ENCODE measurements around the gene SOHLH2.

The SOHLH2 gene

GRCh38 chr13:36224730-36225129 lies 10.4 kb upstream of the SOHLH2 start:
- DNase-seq = no peak
- Histone ChIP-seq H2BK120ac (ENCODE audit: low read depth, low read length) (no peak overlapping the region), H3K9ac (ENCODE audit: low read length) (no peak overlapping the region), H3K79me1 (replicated peaks; ENCODE audit: low read length, poor library complexity, severe bottlenecking) (no peaks in the 10 kb centered on the region), H2BK5ac (ENCODE audit: low read depth, low read length, poor library complexity, severe bottlenecking) (no peak overlapping the region), H3K4me1 (ENCODE audit: control insufficient read depth, insufficient read depth, low read depth, low read length) (no peaks in the 10 kb centered on the region), H3K27me3 (ENCODE audit: control insufficient read depth in 1 of 2, insufficient read depth in 1 of 2, low read length in 2 of 2) (no peaks in the 10 kb centered on the region), H2BK12ac (ENCODE audit: low read length in 2 of 2) (no peak overlapping the region), H3K27ac (ENCODE audit: low read length, poor library complexity, severe bottlenecking) (no peak overlapping the region), H2AFZ (ENCODE audit: low read depth, low read length) (no peak overlapping the region), H3K4me2 (ENCODE audit: low read length, poor library complexity, severe bottlenecking) (no peak overlapping the region), H3K9me3 (ENCODE audit: control insufficient read depth, low read length) (peaks cover 23% of the 10 kb centered on the region), H4K8ac (ENCODE audit: low read length) (no peak overlapping the region), H3K4me3 (ENCODE audit: insufficient read depth in 1 of 2, low read depth in 1 of 2, low read length in 2 of 2) (no peak overlapping the region), H3K18ac (ENCODE audit: low read depth in 1 of 2, low read length in 2 of 2) (no peak overlapping the region), H2BK15ac (ENCODE audit: low read depth, poor library complexity, severe bottlenecking) (no peak overlapping the region), H2AK5ac (ENCODE audit: low read length, severe bottlenecking) (no peak overlapping the region), H4K91ac (ENCODE audit: low read length) (no peak overlapping the region), H3K36me3 (ENCODE audit: control insufficient read depth in 1 of 2, insufficient read depth in 2 of 2, low read depth in 1 of 2, low read length in 2 of 2) (no peaks in the 10 kb centered on the region), H3K14ac (ENCODE audit: low read length in 2 of 2) (no peak overlapping the region), H3K23ac (ENCODE audit: low read length in 2 of 2) (no peak overlapping the region), H3K4ac (ENCODE audit: low read depth in 1 of 2, low read length in 2 of 2) (no peak overlapping the region)
- 47% methylated on average over 1 of the region's 1 CpG for WGBS

GRCh38 chr13:36219883-36220282 lies 5.5 kb upstream of the SOHLH2 start:
- no peak for DNase-seq
- H3K9ac ChIP-seq (ENCODE audit: low read length) = no peak overlapping the region

GRCh38 chr13:36217456-36217855 lies 3.1 kb upstream of the SOHLH2 start:
- Histone ChIP-seq H2AK5ac (ENCODE audit: low read length, severe bottlenecking) (no peak overlapping the region), H3K4me1 (ENCODE audit: control insufficient read depth, insufficient read depth, low read depth, low read length) (no peaks in the 10 kb centered on the region), H2BK120ac (ENCODE audit: low read depth, low read length) (no peak overlapping the region), H3K9me3 (ENCODE audit: control insufficient read depth, low read length) (no peaks in the 10 kb centered on the region), H3K79me1 (replicated peaks; ENCODE audit: low read length, poor library complexity, severe bottlenecking) (no peaks in the 10 kb centered on the region), H3K27ac (ENCODE audit: low read length, poor library complexity, severe bottlenecking) (no peak overlapping the region), H4K8ac (ENCODE audit: low read length) (no peak overlapping the region), H3K4me3 (ENCODE audit: insufficient read depth in 1 of 2, low read depth in 1 of 2, low read length in 2 of 2) (no peak overlapping the region), H3K27me3 (ENCODE audit: control insufficient read depth in 1 of 2, insufficient read depth in 1 of 2, low read length in 2 of 2) (no peaks in the 10 kb centered on the region), H4K91ac (ENCODE audit: low read length) (no peak overlapping the region), H2BK15ac (ENCODE audit: low read depth, poor library complexity, severe bottlenecking) (no peak overlapping the region), H3K36me3 (ENCODE audit: control insufficient read depth in 1 of 2, insufficient read depth in 2 of 2, low read depth in 1 of 2, low read length in 2 of 2) (no peaks in the 10 kb centered on the region), H2AFZ (ENCODE audit: low read depth, low read length) (no peak overlapping the region), H3K9ac (ENCODE audit: low read length) (no peak overlapping the region), H3K4ac (ENCODE audit: low read depth in 1 of 2, low read length in 2 of 2) (no peak overlapping the region), H3K18ac (ENCODE audit: low read depth in 1 of 2, low read length in 2 of 2) (no peak overlapping the region), H2BK12ac (ENCODE audit: low read length in 2 of 2) (no peak overlapping the region), H2BK5ac (ENCODE audit: low read depth, low read length, poor library complexity, severe bottlenecking) (no peak overlapping the region), H3K14ac (ENCODE audit: low read length in 2 of 2) (no peak overlapping the region), H3K4me2 (ENCODE audit: low read length, poor library complexity, severe bottlenecking) (no peak overlapping the region), H3K23ac (ENCODE audit: low read length in 2 of 2) (no peak overlapping the region)
- no peak for DNase-seq
- WGBS = 87% methylated on average over 2 of the region's 3 CpGs

More at GRCh38 chr13:36219883-36220282, 5.5 kb upstream of the SOHLH2 start:
- Histone ChIP-seq H2BK12ac (ENCODE audit: low read length in 2 of 2) (no peak overlapping the region), H3K79me1 (replicated peaks; ENCODE audit: low read length, poor library complexity, severe bottlenecking) (no peaks in the 10 kb centered on the region), H3K4me2 (ENCODE audit: low read length, poor library complexity, severe bottlenecking) (no peak overlapping the region), H3K4ac (ENCODE audit: low read depth in 1 of 2, low read length in 2 of 2) (no peak overlapping the region), H2AK5ac (ENCODE audit: low read length, severe bottlenecking) (no peak overlapping the region), H3K23ac (ENCODE audit: low read length in 2 of 2) (no peak overlapping the region), H4K8ac (ENCODE audit: low read length) (no peak overlapping the region), H3K36me3 (ENCODE audit: control insufficient read depth in 1 of 2, insufficient read depth in 2 of 2, low read depth in 1 of 2, low read length in 2 of 2) (no peaks in the 10 kb centered on the region), H3K18ac (ENCODE audit: low read depth in 1 of 2, low read length in 2 of 2) (no peak overlapping the region), H3K14ac (ENCODE audit: low read length in 2 of 2) (no peak overlapping the region), H3K27me3 (ENCODE audit: control insufficient read depth in 1 of 2, insufficient read depth in 1 of 2, low read length in 2 of 2) (no peaks in the 10 kb centered on the region), H2AFZ (ENCODE audit: low read depth, low read length) (no peak overlapping the region), H4K91ac (ENCODE audit: low read length) (no peak overlapping the region), H3K9me3 (ENCODE audit: control insufficient read depth, low read length) (peaks cover 9% of the 10 kb centered on the region), H3K4me3 (ENCODE audit: insufficient read depth in 1 of 2, low read depth in 1 of 2, low read length in 2 of 2) (no peak overlapping the region), H2BK120ac (ENCODE audit: low read depth, low read length) (no peak overlapping the region), H3K27ac (ENCODE audit: low read length, poor library complexity, severe bottlenecking) (no peak overlapping the region), H3K4me1 (ENCODE audit: control insufficient read depth, insufficient read depth, low read depth, low read length) (no peaks in the 10 kb centered on the region), H2BK15ac (ENCODE audit: low read depth, poor library complexity, severe bottlenecking) (no peak overlapping the region), H2BK5ac (ENCODE audit: low read depth, low read length, poor library complexity, severe bottlenecking) (no peak overlapping the region)

DNA sequence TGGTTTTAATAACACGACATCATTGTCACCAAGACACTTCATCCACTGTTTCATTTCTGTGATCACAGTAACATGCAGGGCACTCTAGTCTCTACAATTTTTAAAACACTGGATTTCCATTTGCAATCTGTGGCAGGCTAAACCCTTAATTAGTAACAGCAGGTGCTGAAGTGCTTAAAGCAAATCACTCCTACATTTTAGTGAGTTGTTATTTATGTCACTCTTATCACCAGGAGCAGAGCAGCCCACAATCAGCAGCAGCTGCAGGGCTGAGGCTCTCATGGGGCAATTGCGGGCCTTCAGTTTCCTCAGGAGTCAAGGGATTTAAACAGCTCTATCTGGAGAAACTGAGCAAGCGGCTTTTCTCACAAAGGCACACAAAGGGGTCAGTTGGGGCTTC lies 1.6 kb downstream of the SOHLH2 start:
- Histone ChIP-seq H2BK120ac (ENCODE audit: low read depth, low read length) (no peak overlapping the region), H3K14ac (ENCODE audit: low read length in 2 of 2) (no peak overlapping the region), H2AK5ac (ENCODE audit: low read length, severe bottlenecking) (no peak overlapping the region), H4K91ac (ENCODE audit: low read length) (no peak overlapping the region), H3K23ac (ENCODE audit: low read length in 2 of 2) (no peak overlapping the region), H3K79me1 (replicated peaks; ENCODE audit: low read length, poor library complexity, severe bottlenecking) (no peaks in the 10 kb centered on the region), H2AFZ (ENCODE audit: low read depth, low read length) (no peak overlapping the region), H3K4me3 (ENCODE audit: insufficient read depth in 1 of 2, low read depth in 1 of 2, low read length in 2 of 2) (no peak overlapping the region), H2BK5ac (ENCODE audit: low read depth, low read length, poor library complexity, severe bottlenecking) (no peak overlapping the region), H3K4ac (ENCODE audit: low read depth in 1 of 2, low read length in 2 of 2) (no peak overlapping the region), H3K36me3 (ENCODE audit: control insufficient read depth in 1 of 2, insufficient read depth in 2 of 2, low read depth in 1 of 2, low read length in 2 of 2) (no peaks in the 10 kb centered on the region), H3K27me3 (ENCODE audit: control insufficient read depth in 1 of 2, insufficient read depth in 1 of 2, low read length in 2 of 2) (no peaks in the 10 kb centered on the region), H3K4me2 (ENCODE audit: low read length, poor library complexity, severe bottlenecking) (no peak overlapping the region), H2BK15ac (ENCODE audit: low read depth, poor library complexity, severe bottlenecking) (no peak overlapping the region), H2BK12ac (ENCODE audit: low read length in 2 of 2) (no peak overlapping the region), H3K9ac (ENCODE audit: low read length) (no peak overlapping the region), H3K27ac (ENCODE audit: low read length, poor library complexity, severe bottlenecking) (no peak overlapping the region), H4K8ac (ENCODE audit: low read length) (no peak overlapping the region), H3K4me1 (ENCODE audit: control insufficient read depth, insufficient read depth, low read depth, low read length) (peaks cover 1% of the 10 kb centered on the region), H3K18ac (ENCODE audit: low read depth in 1 of 2, low read length in 2 of 2) (no peak overlapping the region), H3K9me3 (ENCODE audit: control insufficient read depth, low read length) (no peaks in the 10 kb centered on the region)
- no peak for DNase-seq
- WGBS = 79% methylated on average over 2 of the region's 3 CpGs

All from mesenchymal stem cell (in vitro differentiated cells and primary cell).